IMR-90 (cell line): ENCODE measurements around the gene FCHO1. TPM values are rescaled to one million over a fixed set of nuclear protein-coding genes. Genes with fewer than 3 reads are reported as not detected.

ENCODE experiments used
- ATAC-seq: fragments of 200-7000 bp; cut with Tn5 transposase; 2 replicates; pipeline ENCODE4 v1.9.1; 2020; ENCODE audit warnings: low read depth, mild to moderate bottlenecking, moderate library complexity
- BruUV-seq: library from RNA; stranded (reverse); fragments of 400-500 nt; replicated peaks from 2 replicates; lab custom pipeline; 2021; lab: Mats Ljungman, UMichigan
- CTCF ChIA-PET: fragments of 300-600 bp; formaldehyde crosslinking; extraction: SDS; loops from one replicate; lab custom pipeline; 2021; ENCODE audit warnings: antibody characterized with exemption; lab: Yijun Ruan, JAX
- POLR2A ChIA-PET: fragments of 300-600 bp; sonication (Branson Sonifier 250); formaldehyde crosslinking; loops from one replicate; lab custom pipeline; 2022; ENCODE audit warnings: antibody characterized with exemption; ENCODE audit not compliant: unreplicated experiment; lab: Charles Lee
- DNase-seq: peaks from one replicate; pipeline ENCODE4 v3.0.0; 2013
- H2AFZ ChIP-seq: replicated peaks from 2 replicates; pipeline ENCODE3; 2013; ENCODE audit warnings: low read length, mild to moderate bottlenecking; ENCODE audit not compliant: poor library complexity
- H2AK5ac ChIP-seq: 2 replicates; pipeline ENCODE4 v1.6.1; 2013; ENCODE audit warnings: low read depth, low read length, inconsistent platforms
- H2AK9ac ChIP-seq: replicated peaks from 2 replicates; pipeline ENCODE3; 2013; ENCODE audit warnings: mild to moderate bottlenecking, low read depth, low read length, moderate library complexity; ENCODE audit not compliant: poor library complexity
- H2BK120ac ChIP-seq: 2 replicates; pipeline ENCODE4 v1.6.1; 2013; ENCODE audit warnings: low read depth, low read length, inconsistent platforms
- H2BK15ac ChIP-seq: 3 replicates; pipeline ENCODE4 v1.6.1; 2013; ENCODE audit warnings: low read depth, low read length, inconsistent platforms
- H2BK20ac ChIP-seq: 2 replicates; pipeline ENCODE4 v1.6.1; 2013; ENCODE audit warnings: low read depth, mild to moderate bottlenecking, inconsistent platforms, low read length, moderate library complexity
- H2BK5ac ChIP-seq: 2 replicates; pipeline ENCODE4 v1.6.1; 2013; ENCODE audit warnings: mild to moderate bottlenecking, low read depth, low read length, inconsistent platforms; ENCODE audit not compliant: poor library complexity, severe bottlenecking
- H3K14ac ChIP-seq: replicated peaks from 2 replicates; pipeline ENCODE4 v1.6.1; 2013; ENCODE audit warnings: low read depth, low read length, inconsistent platforms
- H3K18ac ChIP-seq: 2 replicates; pipeline ENCODE4 v1.6.1; 2013; ENCODE audit warnings: low read depth, low read length, control low read depth
- H3K23ac ChIP-seq: 2 replicates; pipeline ENCODE4 v1.6.1; 2013; ENCODE audit warnings: low read depth, low read length, inconsistent platforms
- H3K27ac ChIP-seq: 2 replicates; pipeline ENCODE4 v1.5.1; 2013; ENCODE audit warnings: mild to moderate bottlenecking, control low read depth, low read length; ENCODE audit not compliant: insufficient read depth
- H3K27me3 ChIP-seq: 2 replicates; pipeline ENCODE4 v1.6.1; 2013; ENCODE audit warnings: low read length; ENCODE audit not compliant: control insufficient read depth, insufficient read depth
- H3K36me3 ChIP-seq: 2 replicates; pipeline ENCODE4 v1.6.1; 2013; ENCODE audit warnings: low read length, mixed read lengths; ENCODE audit not compliant: control insufficient read depth, insufficient read depth
- H3K4ac ChIP-seq: 2 replicates; pipeline ENCODE4 v1.6.1; 2013; ENCODE audit warnings: low read depth, low read length, inconsistent platforms
- H3K4me1 ChIP-seq: 2 replicates; pipeline ENCODE4 v1.6.1; 2013; ENCODE audit warnings: low read length, mixed read lengths; ENCODE audit not compliant: control insufficient read depth, insufficient read depth
- H3K4me2 ChIP-seq: 2 replicates; pipeline ENCODE4 v1.6.1; 2013; ENCODE audit warnings: low read depth, mild to moderate bottlenecking, control low read depth, low read length, moderate library complexity
- H3K4me3 ChIP-seq: 2 replicates; pipeline ENCODE4 v1.5.1; 2013; ENCODE audit warnings: low read depth, mild to moderate bottlenecking, control low read depth, low read length, moderate library complexity; ENCODE audit not compliant: insufficient read depth
- H3K56ac ChIP-seq: 2 replicates; pipeline ENCODE4 v1.6.1; 2013; ENCODE audit warnings: low read length, inconsistent platforms; ENCODE audit not compliant: insufficient read depth; ENCODE audit errors: extremely low read depth
- H3K79me1 ChIP-seq, 2 experiments: 2 replicates each; pipeline ENCODE4 v1.6.1; 2013; ENCODE audit warnings: low read length in 2 of 2, inconsistent platforms in 1 of 2, low read depth in 1 of 2
- H3K9ac ChIP-seq: 2 replicates; pipeline ENCODE4 v1.6.1; 2013; ENCODE audit warnings: low read depth, low read length, control low read depth
- H3K9me1 ChIP-seq: 2 replicates; pipeline ENCODE4 v1.6.1; 2013; ENCODE audit warnings: low read length, inconsistent platforms; ENCODE audit not compliant: insufficient read depth
- H3K9me3 ChIP-seq: 2 replicates; pipeline ENCODE4 v1.6.1; 2013; ENCODE audit warnings: low read length; ENCODE audit not compliant: control insufficient read depth, insufficient read depth
- H4K20me1 ChIP-seq: 2 replicates; pipeline ENCODE4 v1.6.1; 2013; ENCODE audit warnings: low read length, inconsistent platforms; ENCODE audit not compliant: insufficient read depth
- H4K5ac ChIP-seq: 2 replicates; pipeline ENCODE4 v1.6.1; 2013; ENCODE audit warnings: mild to moderate bottlenecking, low read depth, low read length, control low read depth
- H4K8ac ChIP-seq, 2 experiments: 2 replicates each; pipeline ENCODE4 v1.6.1; 2013; ENCODE audit warnings: low read depth in 2 of 2, low read length in 2 of 2, control low read depth in 1 of 2, inconsistent platforms in 1 of 2
- H4K91ac ChIP-seq: 2 replicates; pipeline ENCODE4 v1.6.1; 2013; ENCODE audit warnings: low read depth, low read length, inconsistent platforms; ENCODE audit not compliant: insufficient read depth
- BHLHE40 ChIP-seq: fragments of 150-350 bp; IDR thresholded peaks from 2 replicates; pipeline ENCODE4 v1.6.1; 2016; ENCODE audit warnings: mild to moderate bottlenecking, low read depth, low read length
- CEBPB ChIP-seq: IDR thresholded peaks from 2 replicates; pipeline ENCODE4 v1.6.1; 2012; ENCODE audit warnings: low read depth, low read length, improper control_type of control experiment
- CHD1 ChIP-seq: IDR thresholded peaks from 2 replicates; pipeline ENCODE4 v1.6.1; 2012; ENCODE audit warnings: low read depth, low read length, improper control_type of control experiment
- ELK1 ChIP-seq: fragments of 150-350 bp; IDR thresholded peaks from 2 replicates; pipeline ENCODE4 v1.6.1; 2016; ENCODE audit warnings: low read depth, mild to moderate bottlenecking, low read length, moderate library complexity, borderline replicate concordance
- FOS ChIP-seq: fragments of 150-350 bp; IDR thresholded peaks from 2 replicates; pipeline ENCODE4 v1.6.1; 2016; ENCODE audit warnings: low read depth, low read length
- MAFK ChIP-seq: IDR thresholded peaks from 2 replicates; pipeline ENCODE4 v1.6.1; 2012; ENCODE audit warnings: low read depth, low read length, improper control_type of control experiment
- MAZ ChIP-seq: IDR thresholded peaks from 2 replicates; pipeline ENCODE4 v1.6.1; 2012; ENCODE audit warnings: low read depth, mild to moderate bottlenecking, low read length, improper control_type of control experiment, moderate library complexity, borderline replicate concordance
- MXI1 ChIP-seq: IDR thresholded peaks from 2 replicates; pipeline ENCODE4 v1.6.1; 2012; ENCODE audit warnings: low read depth, mild to moderate bottlenecking, low read length, moderate library complexity, borderline replicate concordance
- NFE2L2 ChIP-seq: fragments of 150-350 bp; IDR thresholded peaks from 2 replicates; pipeline ENCODE4 v1.6.1; 2016; ENCODE audit warnings: low read depth, mild to moderate bottlenecking, low read length
- RAD21 ChIP-seq: IDR thresholded peaks from 2 replicates; pipeline ENCODE4 v1.6.1; 2012; ENCODE audit warnings: low read length, improper control_type of control experiment
- RCOR1 ChIP-seq: IDR thresholded peaks from 2 replicates; pipeline ENCODE4 v1.6.1; 2012; ENCODE audit warnings: mild to moderate bottlenecking, low read length, improper control_type of control experiment; ENCODE audit not compliant: insufficient replicate concordance
- SMC3 ChIP-seq: fragments of 150-350 bp; IDR thresholded peaks from 2 replicates; pipeline ENCODE4 v1.6.1; 2016; ENCODE audit warnings: low read depth, mild to moderate bottlenecking, antibody characterized with exemption, low read length, moderate library complexity
- USF2 ChIP-seq: fragments of 150-350 bp; IDR thresholded peaks from 2 replicates; pipeline ENCODE4 v1.6.1; 2017; ENCODE audit warnings: mild to moderate bottlenecking, antibody characterized with exemption, low read length, low read depth
- WGBS, 2 experiments: methylation state at CpG; one replicate each; pipeline versions ENCODE4 v1.1.5 to v1.1.7; 2013; ENCODE audit warnings: missing lambda C conversion rate in 2 of 2; ENCODE audit not compliant: insufficient read length in 1 of 2; ENCODE audit errors: extremely low coverage in 2 of 2; 5-methylcytosine and 5-hydroxymethylcytosine counted together
- dilution Hi-C: fragments of 300-500 bp; cut with HindIII; formaldehyde crosslinking; loops from one replicate; pipeline ENCODE4 v1.14.3; 2018; ENCODE audit warnings: low sequenced_read_pairs; ENCODE audit not compliant: unreplicated experiment
- in situ Hi-C: fragments of 300-500 bp; cut with MboI; formaldehyde crosslinking; loops from 3 replicates; pipeline ENCODE4 v1.14.3; 2019; ENCODE audit warnings: low sequenced_read_pairs, inconsistent platforms, mixed read lengths
- intact Hi-C: fragments of 100-400 bp; cut with micrococcal nuclease; formaldehyde crosslinking; loops from 2 replicates; pipeline ENCODE4 v1.10.0; 2022
- polyA plus RNA-seq, 3 experiments: library from polyadenylated mRNA; depleted of rRNA; stranded (reverse); fragments of >200 nt; gene quantifications; 2 replicates each; pipeline ENCODE4 v1.2.3, GENCODE V29; 2012; ENCODE audit warnings: low replicate concordance in 1 of 3
- total RNA-seq: library from RNA; depleted of rRNA; stranded (reverse); fragments of >200 nt; gene quantifications from 2 replicates; pipeline ENCODE4 v1.2.3, GENCODE V29; 2012
- TF ChIP-seq, protein P1 (sequence below): conservative IDR thresholded peaks from 2 replicates; pipeline ENCODE4 v1.5.1; 2012; ENCODE audit warnings: mild to moderate bottlenecking, low read depth, low read length, improper control_type of control experiment

The FCHO1 gene
- total and polyA plus RNA-seq, 2 of the 4 experiments (the other 2 are of a cell fraction): 0.18 to 1.0 TPM

DNA sequence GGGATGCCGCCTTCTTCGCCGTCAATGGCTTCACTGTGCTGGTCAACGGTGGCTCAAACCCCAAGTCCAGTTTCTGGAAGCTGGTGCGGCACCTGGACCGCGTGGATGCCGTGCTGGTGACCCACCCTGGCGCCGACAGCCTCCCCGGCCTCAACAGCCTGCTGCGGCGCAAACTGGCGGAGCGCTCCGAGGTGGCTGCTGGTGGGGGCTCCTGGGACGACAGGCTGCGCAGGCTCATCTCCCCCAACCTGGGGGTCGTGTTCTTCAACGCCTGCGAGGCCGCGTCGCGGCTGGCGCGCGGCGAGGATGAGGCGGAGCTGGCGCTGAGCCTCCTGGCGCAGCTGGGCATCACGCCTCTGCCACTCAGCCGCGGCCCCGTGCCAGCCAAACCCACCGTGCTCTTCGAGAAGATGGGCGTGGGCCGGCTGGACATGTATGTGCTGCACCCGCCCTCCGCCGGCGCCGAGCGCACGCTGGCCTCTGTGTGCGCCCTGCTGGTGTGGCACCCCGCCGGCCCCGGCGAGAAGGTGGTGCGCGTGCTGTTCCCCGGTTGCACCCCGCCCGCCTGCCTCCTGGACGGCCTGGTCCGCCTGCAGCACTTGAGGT is 25.0 kb upstream of the FCHO1 start:
- Histone ChIP-seq H2BK120ac (no peak overlapping the region), H3K23ac (no peak overlapping the region), H4K5ac (no peak overlapping the region), H2AK9ac (no peak overlapping the region), H2BK20ac (no peak overlapping the region), H2BK5ac (no peak overlapping the region), H3K36me3 (peaks cover 70% of the 10 kb centered on the region), H3K4me2 (no peak overlapping the region), H3K9me3 (peaks cover 2% of the 10 kb centered on the region; the same call in 1 of the 2 replicates), H3K4me3 (no peak overlapping the region), H2BK15ac (no peak overlapping the region), H3K14ac (no peak overlapping the region), H3K4me1 (peaks cover 2% of the 10 kb centered on the region; the same call in 1 of the 2 replicates), H2AFZ (no peak overlapping the region), H3K9me1 (peaks cover 4% of the 10 kb centered on the region; the same call in 1 of the 2 replicates), H2AK5ac (no peak overlapping the region), H4K8ac (no peak overlapping the region), H3K18ac (no peak overlapping the region), H3K9ac (no peak overlapping the region), H3K4ac (no peak overlapping the region), H3K79me1 (peaks cover 11 to 54% of the 10 kb centered on the region in 2 experiments), H4K91ac (no peak overlapping the region), H3K56ac (no peak overlapping the region), H4K20me1 (peaks cover 27% of the 10 kb centered on the region), H3K27me3 (no peaks in the 10 kb centered on the region), H3K27ac (no peak overlapping the region)
- ATAC-seq (no peak), DNase-seq (no peak)
- TF ChIP-seq RAD21: no peak
- TF ChIP-seq USF2: no peak
- no peak for TF ChIP-seq SMC3
- no peak for TF ChIP-seq CEBPB
- TF ChIP-seq FOS: no peak
- no peak for TF ChIP-seq MAZ
- no peak for TF ChIP-seq MAFK
- TF ChIP-seq, protein P1, sequence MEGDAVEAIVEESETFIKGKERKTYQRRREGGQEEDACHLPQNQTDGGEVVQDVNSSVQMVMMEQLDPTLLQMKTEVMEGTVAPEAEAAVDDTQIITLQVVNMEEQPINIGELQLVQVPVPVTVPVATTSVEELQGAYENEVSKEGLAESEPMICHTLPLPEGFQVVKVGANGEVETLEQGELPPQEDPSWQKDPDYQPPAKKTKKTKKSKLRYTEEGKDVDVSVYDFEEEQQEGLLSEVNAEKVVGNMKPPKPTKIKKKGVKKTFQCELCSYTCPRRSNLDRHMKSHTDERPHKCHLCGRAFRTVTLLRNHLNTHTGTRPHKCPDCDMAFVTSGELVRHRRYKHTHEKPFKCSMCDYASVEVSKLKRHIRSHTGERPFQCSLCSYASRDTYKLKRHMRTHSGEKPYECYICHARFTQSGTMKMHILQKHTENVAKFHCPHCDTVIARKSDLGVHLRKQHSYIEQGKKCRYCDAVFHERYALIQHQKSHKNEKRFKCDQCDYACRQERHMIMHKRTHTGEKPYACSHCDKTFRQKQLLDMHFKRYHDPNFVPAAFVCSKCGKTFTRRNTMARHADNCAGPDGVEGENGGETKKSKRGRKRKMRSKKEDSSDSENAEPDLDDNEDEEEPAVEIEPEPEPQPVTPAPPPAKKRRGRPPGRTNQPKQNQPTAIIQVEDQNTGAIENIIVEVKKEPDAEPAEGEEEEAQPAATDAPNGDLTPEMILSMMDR: no peak
- TF ChIP-seq RCOR1: no peak
- no peak for TF ChIP-seq CHD1
- TF ChIP-seq NFE2L2: no peak
- no peak for TF ChIP-seq BHLHE40
- no peak for TF ChIP-seq MXI1
- TF ChIP-seq ELK1: no peak
- dilution Hi-C loops (no loop called here), intact Hi-C loops (no loop called here), in situ Hi-C loops (no loop called here)
- no TSS peak for BruUV-seq
- WGBS, 2 experiments: 96% methylated on average over 52 of the region's 59 CpGs; no CpG with 5 or more reads in 1 of the 2 experiments
- CTCF ChIA-PET: no interaction called here
- POLR2A ChIA-PET: no interaction called here
